ENCODE data around the gene DGKQ. TPM values are rescaled to one million over a fixed set of nuclear protein-coding genes. Genes with fewer than 3 reads are reported as not detected.

The DGKQ gene
- total RNA-seq, 2 donors from 2014 or later, result 7.8 to 7.9 TPM

DNA sequence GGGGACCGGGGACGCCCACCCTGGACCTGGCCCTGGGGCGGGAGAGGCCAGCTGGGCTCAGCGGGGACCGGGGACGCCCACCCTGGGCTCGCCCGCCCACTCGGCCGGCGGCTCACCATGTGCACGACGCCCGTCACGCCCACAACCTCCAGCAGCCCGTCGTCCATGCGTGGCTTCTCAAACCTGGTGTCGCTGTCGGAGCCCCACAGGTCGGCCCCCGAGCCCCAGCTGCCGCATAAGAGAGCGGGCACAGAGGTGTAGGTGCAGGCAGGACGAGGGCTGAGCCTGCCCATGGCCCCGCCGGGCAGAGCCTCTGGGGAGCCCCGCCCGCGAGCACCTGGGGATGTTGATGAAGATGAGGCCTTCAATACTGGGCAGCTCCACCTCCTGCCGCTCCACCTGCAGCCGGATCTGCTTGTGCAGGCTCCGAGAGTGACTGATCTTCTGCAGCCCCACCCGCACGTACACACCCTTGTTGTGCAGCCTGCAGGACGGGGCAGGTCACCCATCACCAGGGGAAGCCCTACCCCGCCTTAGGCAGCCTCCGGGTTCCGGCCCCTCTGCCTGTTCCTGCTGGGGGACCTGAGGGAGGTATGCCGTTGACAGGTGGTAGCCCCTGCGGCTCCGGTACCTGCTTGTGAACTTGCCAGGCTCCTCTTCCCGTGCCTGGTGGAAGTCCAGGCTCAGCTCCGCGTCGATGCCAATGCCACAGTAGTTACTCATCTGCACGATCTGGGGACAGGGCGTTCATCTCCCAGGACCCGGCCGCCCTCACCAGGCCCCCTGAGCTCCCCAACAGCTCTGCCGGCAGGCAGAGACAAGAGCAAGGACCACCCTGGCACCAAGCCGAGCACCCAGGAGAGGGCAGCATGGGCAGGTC, 11.8 kb downstream of the DGKQ start:
- Mint-ChIP-seq H3K36me3 (no peaks in the 10 kb centered on the region), H3K9me3 (no peaks in the 10 kb centered on the region), H3K27ac (no peak overlapping the region)
- ATAC-seq (no peak), DNase-seq (ENCODE audit: low spot score in 2 of 2) (no peak)

DNA sequence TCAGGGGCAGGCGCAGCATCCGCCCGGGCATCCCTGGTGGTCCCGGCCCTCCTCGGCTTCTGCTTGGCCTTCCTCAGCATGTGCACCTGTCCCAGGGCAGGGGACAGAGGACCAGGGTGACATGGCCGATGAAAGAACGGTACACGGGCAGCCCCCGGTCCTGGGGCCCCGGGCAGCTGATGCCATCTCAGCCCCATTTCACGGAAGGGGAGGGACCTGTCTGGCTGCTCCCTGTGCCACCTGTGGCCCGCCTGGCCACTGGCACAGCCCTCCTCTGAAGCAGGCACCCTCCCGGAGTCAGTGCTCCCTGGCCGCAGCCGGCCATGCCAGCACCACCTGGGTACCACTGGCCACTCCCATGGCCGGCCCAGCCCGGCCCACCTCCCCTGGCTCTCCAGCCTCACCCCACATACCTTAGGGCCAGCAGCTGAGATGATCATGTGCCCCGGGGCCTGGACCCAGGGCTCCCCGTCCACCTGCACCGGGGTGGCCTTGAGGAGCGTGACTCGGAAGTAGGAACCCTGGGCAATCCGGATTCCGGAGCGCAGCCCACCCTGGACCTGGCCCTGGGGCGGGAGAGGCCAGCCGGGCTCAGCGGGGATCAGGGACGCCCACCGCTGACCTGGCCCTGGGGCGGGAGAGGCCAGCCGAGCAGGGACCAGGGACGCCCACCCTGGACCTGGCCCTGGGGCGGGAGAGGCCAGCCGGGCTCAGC, 12.6 kb downstream of the DGKQ start:
- Mint-ChIP-seq H3K36me3 (no peaks in the 10 kb centered on the region), H3K27ac (no peak overlapping the region), H3K9me3 (no peaks in the 10 kb centered on the region)
- ATAC-seq (no peak), DNase-seq (ENCODE audit: low spot score in 2 of 2) (no peak)

DNA sequence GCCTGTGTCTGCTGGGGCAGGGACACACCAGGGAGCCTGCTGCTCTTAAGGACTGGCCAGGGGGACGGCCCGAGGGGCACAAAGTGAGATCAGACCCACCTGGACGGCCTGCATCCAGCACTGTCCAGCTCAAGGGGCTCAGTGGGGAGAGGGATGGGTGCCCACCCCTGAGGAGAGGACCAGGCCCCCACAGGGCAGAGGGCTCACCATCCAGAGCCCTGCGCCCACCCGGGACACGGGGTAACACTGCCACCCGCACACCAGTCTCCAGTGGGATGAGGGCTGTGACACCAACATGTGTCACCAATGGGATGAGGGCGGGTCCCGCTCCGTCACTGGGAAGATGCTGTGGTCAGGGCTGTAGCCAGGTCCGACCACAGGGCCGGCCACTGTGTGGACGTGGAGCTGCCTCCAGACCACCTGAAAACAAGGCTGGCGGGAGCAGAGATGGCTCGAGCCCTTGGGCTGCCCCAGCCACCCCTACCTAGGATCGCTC, 13.2 kb downstream of the DGKQ start:
- ATAC-seq, result no peak
- H3K36me3 Mint-ChIP-seq, result no peaks in the 10 kb centered on the region
- no peak for DNase-seq (ENCODE audit: low spot score in 2 of 2)
- no peaks in the 10 kb centered on the region for H3K9me3 Mint-ChIP-seq
- peak overlapping the region in 1 of 2 donors; percentile 37 for H3K27ac Mint-ChIP-seq

DNA sequence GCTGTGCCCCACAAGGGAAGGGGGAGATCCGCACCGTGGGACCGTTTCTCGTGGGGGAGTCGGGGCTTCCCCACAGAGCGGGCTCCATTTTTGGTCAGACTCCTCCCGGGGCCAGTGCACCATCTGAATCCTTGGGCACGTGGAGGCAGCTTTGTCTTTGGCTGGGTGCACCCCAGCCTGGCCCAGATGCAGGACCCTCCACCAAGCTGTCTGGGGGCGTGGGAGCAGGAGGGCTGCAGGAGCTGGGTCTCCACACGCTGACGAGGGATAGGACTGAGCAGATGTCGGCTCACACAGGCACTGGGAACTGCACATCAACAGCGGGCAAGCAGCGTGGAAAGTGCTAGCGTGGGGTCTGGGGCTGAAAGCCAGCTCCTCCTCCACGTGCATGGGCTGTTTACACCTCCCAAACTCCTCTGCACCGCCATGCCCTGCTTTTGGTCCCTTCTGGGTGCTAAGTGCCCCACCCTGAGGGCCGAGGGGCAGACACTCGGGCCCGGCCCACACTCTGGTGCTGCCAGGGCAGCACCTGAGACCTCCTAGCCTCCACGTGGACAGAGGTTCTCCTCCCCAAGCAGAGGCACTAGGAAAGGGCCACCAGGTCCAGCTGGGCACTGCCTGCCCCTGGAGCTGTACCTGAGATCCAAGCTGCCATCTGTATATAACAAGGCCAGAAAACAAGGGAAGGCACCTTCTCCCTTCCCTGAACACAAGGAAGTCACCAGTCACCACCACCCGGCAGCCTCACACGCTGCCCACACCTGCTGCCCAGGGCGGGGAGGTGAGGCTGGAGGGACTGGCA, 13.8 kb downstream of the DGKQ start:
- DNase-seq (ENCODE audit: low spot score in 2 of 2), result no peak
- peak overlapping the region in 1 of 2 donors; percentile 37 for H3K27ac Mint-ChIP-seq

DNA sequence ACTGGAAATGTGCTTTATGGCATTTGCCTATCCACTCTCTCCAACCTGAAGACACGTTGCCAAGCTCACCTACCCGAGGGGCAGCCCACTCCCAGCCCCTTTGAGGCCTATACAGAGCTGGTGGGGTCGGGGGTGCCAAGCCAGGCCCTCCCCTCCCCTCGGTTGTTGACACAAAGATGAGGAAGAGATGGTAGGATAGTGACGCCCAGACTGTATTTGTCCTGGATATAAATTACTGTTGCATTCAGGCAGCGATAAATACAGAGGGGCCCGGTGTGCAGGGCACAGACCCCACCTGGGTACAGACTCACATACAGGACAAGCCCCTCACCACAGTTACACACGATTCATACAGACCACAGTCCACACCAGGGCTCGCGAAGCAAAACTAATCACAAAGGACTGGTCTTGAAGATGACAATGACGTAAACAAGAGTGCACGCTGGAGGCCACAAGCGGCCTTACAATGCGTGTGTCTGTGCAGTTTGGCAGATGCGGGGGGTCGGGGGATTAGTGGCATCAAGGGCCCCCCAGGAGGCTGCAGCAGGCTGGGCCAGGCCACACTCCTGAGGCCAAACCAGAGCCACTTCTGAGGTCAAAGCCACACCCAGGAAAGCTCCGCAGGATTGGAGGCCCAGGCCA, 14.6 kb downstream of the DGKQ start:
- no peaks in the 10 kb centered on the region for H3K36me3 Mint-ChIP-seq
- DNase-seq (ENCODE audit: low spot score in 2 of 2), result no peak
- no peak for ATAC-seq
- H3K27ac Mint-ChIP-seq, result no peak overlapping the region
- H3K9me3 Mint-ChIP-seq, result no peaks in the 10 kb centered on the region

More for the DNA sequence above, 13.8 kb downstream of the DGKQ start:
- no peak for ATAC-seq
- H3K9me3 Mint-ChIP-seq, result no peaks in the 10 kb centered on the region
- no peaks in the 10 kb centered on the region for H3K36me3 Mint-ChIP-seq

DNA sequence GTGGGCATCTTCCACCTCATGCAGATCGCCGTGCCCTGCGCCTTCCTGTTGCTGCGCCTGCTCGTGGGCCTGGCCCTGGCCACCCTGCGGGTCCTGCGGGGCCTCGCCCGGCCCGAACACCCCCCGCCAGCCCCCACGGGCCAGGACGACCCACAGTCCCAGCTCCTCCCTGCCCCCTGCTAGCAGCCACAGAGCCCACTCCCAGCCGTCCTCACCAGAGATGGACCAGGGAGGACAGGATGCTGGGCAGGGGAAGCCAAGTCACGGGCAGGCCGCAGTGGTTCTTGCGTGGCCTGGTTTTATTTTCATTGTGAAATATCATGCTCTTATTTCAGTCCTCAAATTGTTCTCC, 15.1 kb downstream of the DGKQ start:
- Mint-ChIP-seq H3K9me3 (no peaks in the 10 kb centered on the region), H3K27ac (no peak overlapping the region), H3K36me3 (no peaks in the 10 kb centered on the region)
- DNase-seq (ENCODE audit: low spot score in 2 of 2) (no peak), ATAC-seq (no peak)

DNA sequence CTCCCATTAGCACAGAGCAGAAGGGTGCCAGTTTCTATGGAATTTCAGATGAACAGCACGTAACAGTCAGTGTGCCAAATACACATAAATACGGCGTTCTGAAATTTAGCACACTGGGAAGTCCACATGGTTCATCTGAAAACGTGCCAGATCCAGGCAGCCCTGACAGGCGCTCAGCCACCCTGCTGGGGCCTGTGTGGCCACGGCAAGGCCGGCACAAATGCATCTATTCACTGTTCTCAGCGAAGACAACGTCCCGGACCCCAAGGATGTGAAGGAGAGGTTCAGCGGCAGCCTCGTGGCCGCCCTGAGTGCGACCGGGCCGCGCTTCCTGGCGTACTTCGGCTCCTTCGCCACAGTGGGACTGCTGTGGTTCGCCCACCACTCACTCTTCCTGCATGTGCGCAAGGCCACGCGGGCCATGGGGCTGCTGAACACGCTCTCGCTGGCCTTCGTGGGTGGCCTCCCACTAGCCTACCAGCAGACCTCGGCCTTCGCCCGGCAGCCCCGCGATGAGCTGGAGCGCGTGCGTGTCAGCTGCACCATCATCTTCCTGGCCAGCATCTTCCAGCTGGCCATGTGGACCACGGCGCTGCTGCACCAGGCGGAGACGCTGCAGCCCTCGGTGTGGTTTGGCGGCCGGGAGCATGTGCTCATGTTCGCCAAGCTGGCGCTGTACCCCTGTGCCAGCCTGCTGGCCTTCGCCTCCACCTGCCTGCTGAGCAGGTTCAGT, 15.6 kb downstream of the DGKQ start:
- ATAC-seq (no peak), DNase-seq (ENCODE audit: low spot score in 2 of 2) (no peak)
- no peaks in the 10 kb centered on the region for H3K9me3 Mint-ChIP-seq
- H3K27ac Mint-ChIP-seq, result no peak overlapping the region
- H3K36me3 Mint-ChIP-seq, result no peaks in the 10 kb centered on the region

DNA sequence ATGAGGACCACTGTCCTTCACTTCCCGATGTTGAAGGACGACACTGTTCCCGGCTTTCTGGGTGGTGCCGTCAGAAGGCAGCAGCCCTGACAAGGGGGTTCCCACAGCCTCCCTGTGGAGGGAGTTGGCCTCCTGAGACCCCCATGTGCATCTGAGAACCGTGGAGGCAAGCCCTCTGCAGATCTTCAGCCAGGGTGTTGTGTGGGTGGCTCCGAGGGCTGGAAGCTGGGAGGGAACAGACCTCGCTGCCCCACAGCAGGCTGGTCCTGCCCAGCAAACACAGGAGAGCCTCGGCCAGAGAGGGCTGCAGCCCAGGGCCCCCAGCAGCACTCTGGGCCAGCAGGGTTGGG, 16.2 kb downstream of the DGKQ start:
- no peak for ATAC-seq
- Mint-ChIP-seq H3K27ac (no peak overlapping the region), H3K9me3 (no peaks in the 10 kb centered on the region), H3K36me3 (no peaks in the 10 kb centered on the region)
- DNase-seq (ENCODE audit: low spot score in 2 of 2), result no peak

DNA sequence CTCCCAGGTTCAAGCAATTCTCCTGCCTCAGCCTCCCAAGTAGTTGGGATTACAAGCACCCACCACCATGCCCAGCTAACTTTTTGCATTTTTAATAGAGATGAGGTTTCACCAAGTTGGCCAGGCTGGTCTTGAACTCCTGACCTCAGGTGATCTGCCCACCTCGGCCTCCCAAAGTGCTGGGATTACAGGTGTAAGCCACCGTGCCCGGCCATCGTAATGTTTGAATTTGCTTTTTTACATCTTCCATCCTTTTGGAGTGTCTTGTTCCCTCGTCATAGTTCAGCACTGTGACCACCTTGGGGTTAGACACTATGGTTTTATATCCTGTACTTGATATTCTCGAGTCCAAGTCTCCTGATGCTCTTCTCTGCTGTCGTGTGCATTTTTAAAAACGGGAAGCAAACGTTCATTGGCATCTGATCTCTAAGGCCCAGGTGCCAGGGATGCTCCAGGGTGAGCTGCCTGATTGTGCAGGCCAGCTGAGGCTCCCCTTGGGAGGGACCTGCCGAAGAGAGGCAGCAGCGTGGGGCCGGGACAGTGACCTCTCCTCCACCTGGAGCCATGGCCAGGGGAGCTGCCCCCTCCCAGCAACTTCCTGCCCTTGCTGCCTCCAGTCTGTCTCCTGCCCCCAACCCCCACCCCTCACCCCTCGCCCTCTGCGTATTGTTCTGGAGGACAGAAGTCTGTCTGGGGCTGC, 16.7 kb downstream of the DGKQ start:
- Mint-ChIP-seq H3K9me3 (no peaks in the 10 kb centered on the region), H3K27ac (peak overlapping the region in 1 of 2 donors; percentile 17), H3K36me3 (no peaks in the 10 kb centered on the region)
- DNase-seq (ENCODE audit: low spot score in 2 of 2), result no peak
- no peak for ATAC-seq

DNA sequence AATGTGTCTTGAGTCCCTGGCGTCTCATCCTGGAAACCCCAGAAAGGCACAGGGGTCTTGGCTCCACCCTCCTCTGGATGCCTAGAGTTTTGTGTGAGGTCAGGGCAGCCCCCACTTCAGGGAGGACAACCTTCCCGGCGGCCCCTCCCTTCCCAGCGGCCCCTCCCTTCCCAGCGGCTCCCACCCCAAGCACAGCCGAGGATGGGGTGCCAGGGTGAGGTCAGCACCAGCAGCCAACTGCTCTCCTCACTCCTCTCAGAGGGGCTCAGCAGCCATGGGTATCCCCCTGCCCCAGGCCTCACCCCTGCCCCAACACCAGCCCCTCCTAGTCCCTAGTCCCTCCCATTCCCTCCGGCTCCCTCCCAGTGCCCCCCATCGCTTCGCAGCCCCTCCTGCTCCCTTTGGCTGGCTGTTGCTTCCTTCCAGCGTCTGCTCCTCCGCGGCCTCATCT, 17.4 kb downstream of the DGKQ start:
- no peak for ATAC-seq
- no peaks in the 10 kb centered on the region for H3K9me3 Mint-ChIP-seq
- no peak for DNase-seq (ENCODE audit: low spot score in 2 of 2)
- no peaks in the 10 kb centered on the region for H3K36me3 Mint-ChIP-seq
- peak overlapping the region in 1 of 2 donors; percentile 17 for H3K27ac Mint-ChIP-seq

GRCh38 chr4:955161-955921, 18.0 kb downstream of the DGKQ start:
- no peaks in the 10 kb centered on the region for H3K9me3 Mint-ChIP-seq
- H3K36me3 Mint-ChIP-seq, result no peaks in the 10 kb centered on the region
- DNase-seq (ENCODE audit: low spot score in 2 of 2) (no peak), ATAC-seq (no peak)
- H3K27ac Mint-ChIP-seq, result no peak overlapping the region

DNA sequence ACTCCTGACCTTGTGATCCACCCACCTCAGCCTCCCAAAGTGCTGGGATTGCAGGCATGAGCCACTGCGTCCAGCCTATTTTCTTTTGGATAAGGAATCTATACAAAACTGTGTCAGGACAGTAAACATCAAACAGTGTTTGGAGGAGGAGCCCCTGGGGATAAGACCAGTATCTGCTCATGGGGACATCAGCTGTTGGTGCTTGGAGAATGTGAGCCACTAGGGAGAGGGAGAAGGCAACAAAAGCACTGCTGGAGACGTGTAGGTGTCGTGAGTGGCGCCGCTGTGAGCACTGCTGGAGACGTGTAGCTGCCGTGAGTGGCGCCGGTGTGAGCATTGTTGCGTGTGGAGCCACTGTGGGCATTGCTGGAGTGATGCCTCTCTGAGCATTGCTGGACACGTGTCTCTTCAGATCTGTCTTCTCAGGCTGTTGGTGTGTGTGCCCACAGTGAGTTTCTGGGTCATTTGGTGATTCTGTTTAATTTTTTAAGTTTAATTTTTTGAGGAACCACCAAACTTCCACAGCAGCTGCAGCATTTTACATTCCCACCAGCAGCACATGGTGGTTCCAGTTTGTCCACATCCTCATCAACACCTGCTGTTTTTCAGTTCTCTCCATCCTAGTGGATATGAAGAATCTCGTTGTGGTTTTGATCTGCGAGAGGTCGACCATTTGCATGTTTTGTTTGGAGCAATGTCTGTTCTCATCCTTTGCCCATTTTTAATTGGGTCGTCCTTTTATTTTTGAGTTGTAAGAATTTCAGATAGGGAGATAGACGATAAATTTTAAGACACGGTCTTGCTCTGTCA, 19.0 kb downstream of the DGKQ start:
- no peak for ATAC-seq
- H3K36me3 Mint-ChIP-seq, result no peaks in the 10 kb centered on the region
- H3K9me3 Mint-ChIP-seq, result no peaks in the 10 kb centered on the region
- DNase-seq (ENCODE audit: low spot score in 2 of 2), result no peak
- H3K27ac Mint-ChIP-seq, result peak overlapping the region; percentile 29 to 39

DNA sequence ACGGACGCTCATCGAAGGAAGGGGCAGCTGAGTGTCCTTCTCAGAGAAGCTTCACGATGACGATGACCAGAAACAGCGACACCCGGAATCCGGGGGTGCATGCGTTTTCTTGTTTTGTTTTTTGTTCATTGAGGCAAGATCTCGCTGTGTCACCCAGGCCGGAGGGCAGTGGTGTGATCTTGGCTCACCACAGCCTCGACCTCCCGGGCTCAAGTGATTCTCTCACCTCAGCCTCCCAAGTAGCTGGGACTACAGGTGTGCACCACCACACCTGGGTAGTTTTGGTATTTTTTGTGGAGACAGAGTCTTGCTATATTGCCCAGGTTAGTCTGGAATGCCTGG, 19.8 kb downstream of the DGKQ start:
- Mint-ChIP-seq H3K36me3 (no peaks in the 10 kb centered on the region), H3K9me3 (no peaks in the 10 kb centered on the region), H3K27ac (peak overlapping the region in 1 of 2 donors; percentile 29)
- no peak for DNase-seq (ENCODE audit: low spot score in 2 of 2)
- no peak for ATAC-seq

DNA sequence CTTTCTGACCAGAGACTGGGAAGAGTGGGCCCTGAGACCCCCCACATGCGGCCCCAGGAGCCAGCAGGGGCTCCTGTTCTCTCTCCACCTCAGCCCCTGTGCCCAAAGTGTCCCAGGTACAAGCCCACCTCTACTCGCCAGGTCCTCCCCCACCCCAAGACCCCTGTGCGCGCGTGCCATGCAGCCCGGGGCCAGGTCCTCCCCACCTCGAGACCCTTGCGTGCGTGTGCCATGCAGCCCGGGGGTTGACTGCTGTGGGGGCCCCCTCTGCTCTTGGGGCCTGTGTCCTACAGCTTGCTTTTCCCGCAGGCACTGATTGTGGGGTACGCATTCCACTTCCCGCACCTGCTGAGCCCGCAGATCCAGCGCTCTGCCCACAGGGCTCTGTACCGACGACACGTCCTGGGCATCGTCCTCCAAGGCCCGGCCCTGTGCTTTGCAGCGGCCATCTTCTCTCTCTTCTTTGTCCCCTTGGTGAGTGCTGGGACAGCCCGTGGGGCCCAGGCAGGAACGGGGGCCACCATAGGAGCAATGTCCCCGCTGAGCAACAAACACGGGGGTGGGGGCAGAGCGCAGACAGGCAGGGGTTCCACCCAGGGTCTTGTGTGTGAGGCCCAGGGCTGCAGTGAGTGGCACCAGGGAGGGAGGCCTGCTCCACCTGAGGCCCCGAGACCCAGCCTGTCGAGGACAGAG, 20.3 kb downstream of the DGKQ start:
- Mint-ChIP-seq H3K36me3 (no peaks in the 10 kb centered on the region), H3K27ac (peak overlapping the region in 1 of 2 donors; percentile 26), H3K9me3 (no peaks in the 10 kb centered on the region)
- DNase-seq (ENCODE audit: low spot score in 2 of 2), result no peak
- ATAC-seq, result no peak
